ENCODE measurements around the gene ADAMTS9.
A peak's percentile ranks its signal among the peaks of the same experiment; 100 is the strongest.

Gene ADAMTS9

DNA sequence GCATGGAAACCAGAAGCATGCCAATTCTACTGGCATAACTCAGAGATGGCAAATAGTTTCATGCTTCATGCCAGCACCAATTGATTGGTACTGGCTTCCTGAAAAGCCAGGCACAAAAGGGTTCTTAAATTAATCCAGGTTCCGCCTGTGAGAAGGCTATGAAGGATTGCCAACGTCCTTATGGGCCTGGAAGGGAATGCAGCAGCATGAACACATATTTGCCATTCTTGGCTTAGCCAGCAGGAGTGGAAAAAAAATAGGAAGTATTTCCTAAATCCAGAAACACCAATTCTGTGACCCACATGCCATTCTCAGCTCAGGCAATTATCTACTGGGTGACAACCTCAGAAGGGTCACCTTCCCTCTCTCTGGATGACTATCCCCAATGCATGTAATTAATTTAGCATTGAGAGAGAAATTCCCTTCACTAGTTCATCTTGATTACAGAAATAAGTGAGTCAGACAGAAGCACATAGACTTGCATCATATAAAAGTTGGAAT lies 36.0 kb downstream of the ADAMTS9 start:
- DNase-seq = no peak

DNA sequence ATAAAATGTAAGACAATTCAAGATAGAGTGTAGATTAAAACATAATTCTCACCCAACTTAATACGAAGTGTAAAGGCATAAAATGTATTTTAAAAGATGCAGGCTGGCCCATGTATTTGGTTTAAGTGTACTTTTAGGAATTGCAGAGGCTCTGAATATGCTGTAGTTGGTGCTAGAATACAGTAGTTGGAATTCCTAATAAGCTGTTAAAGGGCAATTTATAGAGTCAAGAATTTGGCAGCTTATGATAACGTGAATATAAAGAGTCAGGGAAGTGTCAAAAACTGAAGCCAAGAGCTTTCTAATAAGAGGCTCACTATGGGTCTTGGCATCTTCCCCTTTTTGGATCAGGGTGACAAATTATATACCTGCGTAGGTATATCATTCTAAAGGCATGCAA lies 36.5 kb downstream of the ADAMTS9 start:
- no peak for DNase-seq

DNA sequence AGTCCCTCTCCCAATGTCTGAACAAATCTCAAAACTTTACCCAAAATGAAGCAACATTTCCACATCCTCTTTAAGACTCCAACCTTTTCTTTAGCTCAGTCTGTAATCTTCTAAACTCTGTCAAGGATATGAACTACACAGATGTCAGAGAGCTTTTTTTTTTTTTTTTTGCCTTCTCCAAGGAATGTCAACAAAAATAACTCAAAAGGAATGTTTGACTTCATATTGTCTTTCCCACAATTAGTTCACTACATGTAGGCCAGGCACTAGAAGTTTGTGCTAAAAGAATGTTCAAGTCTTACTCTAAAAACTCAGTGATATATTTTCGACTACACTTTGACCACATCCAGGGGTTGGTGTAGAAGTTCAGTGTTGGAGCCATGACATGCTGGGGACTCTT lies 37.1 kb downstream of the ADAMTS9 start:
- no peak for DNase-seq

DNA sequence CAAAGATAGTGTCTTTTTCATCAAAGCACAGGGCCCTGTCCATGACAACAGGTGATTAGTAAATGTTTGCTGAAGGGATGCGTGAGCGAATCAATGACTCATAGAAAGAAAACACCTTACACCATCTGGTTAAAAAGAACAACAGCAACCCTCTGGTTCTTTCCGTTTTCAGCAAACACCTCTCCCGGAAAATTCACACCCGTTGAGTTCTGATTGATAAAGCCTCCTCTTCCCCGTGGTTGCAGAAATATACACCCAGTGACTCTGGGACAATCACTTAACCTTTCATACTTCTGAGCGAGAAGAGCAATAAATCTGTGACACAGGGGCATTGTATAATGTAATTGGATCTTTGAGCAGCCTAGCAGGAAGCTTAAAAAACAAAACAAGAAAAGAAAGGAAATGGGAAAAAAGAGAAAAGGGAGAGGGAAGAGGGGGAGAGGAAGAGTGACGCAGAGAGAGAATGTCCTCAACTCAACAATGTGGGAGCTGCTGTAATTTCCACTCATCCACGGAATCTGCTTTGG lies 37.6 kb downstream of the ADAMTS9 start:
- DNase-seq = no peak

DNA sequence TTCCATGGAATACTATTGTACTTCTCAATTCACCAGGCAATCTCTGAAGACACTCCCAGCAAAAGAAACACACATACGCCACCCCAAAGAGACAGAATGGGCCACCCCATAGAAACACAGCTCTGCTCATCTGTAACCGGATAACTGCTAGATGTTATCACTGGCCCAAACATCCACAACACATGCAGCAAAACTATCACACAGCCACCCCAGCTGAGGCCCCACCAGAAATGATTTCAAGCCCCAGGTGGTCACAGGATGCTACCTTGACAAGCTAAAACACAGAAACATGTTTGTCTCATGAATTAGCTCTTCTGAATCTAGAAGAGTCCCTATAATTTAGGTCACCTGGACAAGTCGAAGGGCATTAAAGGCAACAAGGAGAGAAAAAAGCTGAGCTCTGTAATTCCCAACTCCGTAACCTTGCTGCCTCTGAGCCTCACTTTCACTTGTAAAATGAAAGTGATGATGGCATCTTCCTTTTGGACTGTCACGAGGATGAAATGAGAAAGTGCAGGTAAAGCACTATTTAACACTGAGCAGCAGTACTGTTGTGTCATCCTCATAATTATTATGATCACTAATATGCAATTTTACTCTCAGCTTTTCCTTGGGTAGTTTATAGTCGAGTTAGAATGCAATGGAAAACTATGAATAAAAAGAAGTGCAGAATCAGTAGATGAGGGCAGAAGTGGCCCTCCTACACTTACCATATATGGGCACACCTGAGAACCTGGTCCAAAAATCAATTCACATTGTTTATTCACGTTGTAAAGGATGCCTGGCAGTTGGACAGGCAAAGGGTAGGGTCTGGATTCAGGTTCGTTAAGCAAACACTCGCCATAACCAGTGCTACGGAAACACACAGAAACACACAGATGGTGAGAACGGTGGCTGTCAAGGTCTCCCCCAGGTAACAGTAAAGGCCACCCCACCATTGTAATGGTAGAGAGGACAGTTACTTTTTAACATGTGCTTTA lies 38.6 kb downstream of the ADAMTS9 start:
- no peak for DNase-seq

DNA sequence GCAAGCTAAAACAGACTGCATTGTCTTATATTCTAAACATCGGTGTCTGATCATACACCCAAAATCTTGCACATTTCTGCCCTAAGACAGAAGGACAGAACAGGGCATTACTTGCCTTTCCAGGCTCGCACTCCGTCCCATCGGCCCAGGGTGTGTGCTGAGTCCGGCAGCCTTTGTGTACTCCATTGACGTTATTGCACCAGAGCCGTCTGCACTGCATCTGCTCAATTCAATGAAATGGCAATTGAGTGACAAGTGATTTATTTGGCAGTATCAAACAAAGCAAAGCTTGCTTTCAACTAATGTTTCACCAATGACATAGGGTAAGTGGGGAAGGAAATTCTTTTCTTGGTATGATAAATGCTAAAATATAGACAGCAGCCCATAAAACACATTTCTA lies 40.0 kb downstream of the ADAMTS9 start:
- DNase-seq = no peak

DNA sequence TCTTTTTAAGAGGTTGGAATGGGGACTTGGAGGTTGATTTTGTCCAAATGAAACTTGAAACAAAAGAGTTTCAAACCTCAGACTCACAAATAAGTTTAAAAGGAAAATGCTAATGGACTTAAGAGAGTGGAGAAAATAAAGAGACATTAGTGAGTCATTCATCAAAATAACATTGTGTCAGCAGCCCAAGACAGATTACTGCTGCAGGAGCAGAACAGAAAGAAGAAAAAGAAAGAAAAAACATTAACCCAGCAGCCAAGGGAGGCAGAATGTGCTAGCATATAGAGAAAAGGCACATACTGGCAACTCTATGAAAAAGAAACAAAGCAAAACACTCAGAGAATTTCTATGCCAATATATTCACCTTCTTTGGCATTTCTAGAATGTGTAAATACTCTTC lies 42.6 kb downstream of the ADAMTS9 start:
- DNase-seq = no peak

DNA sequence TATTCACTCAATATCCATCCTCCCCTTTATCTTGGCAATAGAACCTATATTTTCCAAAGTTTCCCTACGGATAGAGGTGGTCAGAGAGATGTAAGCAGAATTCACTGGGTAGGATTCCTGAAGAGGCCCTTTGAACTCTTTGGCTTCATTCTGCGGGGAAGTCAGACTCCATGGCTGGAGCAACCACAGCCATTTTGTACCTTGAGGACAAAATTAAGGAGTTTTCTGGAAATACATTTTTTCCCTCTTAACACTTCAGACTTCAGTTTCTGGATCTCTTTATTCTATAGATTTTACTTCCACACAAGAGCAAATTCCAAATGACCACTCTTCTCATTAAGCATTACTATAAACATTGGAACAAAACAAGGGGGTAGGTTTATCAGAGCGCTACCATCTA lies 43.3 kb downstream of the ADAMTS9 start:
- DNase-seq = no peak

DNA sequence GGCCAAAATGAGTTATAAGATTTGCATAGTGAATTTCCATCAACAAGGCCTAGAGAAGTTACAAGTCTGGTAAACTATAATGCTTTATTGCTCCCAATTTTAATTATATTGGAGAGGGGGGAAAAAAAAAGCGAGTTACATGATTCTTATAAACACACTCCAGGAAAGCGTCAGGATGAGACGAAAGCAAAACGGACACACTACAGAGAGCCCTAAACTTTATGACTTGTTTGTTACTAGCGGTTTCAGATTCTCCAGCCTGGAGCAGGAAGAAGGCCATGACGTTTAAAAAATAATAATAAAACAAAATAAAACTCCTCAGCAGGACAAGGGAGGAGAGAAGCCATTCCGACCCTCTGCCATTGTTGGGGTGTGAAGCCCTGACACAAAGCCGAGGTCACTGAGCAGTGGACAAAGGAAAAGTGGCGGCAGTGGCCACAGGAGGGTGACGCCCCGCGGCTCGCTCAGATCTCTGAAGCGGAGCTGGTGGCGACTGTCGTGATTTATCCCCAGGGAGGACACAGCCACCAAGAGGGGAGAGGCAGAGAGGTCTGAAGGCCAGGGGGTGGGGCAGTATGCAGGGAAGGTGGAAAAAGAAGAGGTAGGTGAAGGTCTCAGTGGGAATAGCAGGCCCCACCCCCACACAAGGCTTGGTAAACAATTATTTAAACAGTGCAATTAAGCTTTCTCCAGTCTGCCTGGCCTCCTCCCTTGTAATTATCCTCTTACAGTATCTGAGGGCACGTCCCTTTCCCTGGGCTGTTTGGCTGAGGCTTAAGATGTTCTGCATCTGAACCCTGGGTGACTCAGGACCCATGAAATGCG lies 45.3 kb downstream of the ADAMTS9 start:
- DNase-seq = peak; percentile 88

DNA sequence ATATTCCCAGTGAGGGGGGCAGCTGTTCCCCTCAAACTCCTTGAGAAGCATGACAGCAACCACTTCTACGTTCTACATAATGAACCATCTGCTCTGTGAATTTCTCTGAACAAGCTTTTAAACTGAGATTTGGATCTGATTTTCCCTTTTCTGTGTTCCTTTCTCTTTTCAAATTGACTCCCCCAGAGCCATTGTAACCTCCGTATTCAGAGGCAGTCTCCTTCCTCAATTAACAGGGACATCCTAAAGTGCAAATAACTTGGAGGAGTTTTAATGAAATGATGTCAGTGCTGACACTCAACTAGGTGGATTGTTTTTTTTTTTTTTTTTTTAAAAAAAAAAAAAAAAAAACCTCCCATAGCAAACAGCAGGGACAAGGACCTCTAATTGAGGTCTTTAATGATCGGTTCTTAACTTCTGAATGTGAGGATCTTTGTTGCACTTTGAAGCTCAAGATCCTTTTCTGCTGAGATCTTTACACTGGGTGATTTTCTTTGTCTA lies 48.8 kb downstream of the ADAMTS9 start:
- no peak for DNase-seq

DNA sequence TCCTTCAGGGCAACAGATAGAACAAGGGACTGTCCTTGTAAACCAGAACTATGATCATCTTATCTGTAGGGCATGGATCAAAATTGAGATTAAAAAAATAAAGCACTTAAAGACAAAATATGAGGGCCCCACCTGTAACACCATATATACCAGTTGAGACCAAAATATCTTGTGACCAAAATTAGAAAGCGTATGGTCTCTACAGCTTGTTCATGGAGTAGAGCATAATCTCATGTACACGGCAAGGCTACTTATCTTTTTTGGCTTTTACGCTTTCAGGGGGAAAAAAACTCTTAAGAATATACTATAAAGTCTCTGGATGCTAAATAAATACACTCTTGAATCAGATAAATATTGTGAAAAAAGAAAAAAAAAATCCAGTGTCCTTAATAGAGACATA lies 49.3 kb downstream of the ADAMTS9 start:
- DNase-seq = no peak

DNA sequence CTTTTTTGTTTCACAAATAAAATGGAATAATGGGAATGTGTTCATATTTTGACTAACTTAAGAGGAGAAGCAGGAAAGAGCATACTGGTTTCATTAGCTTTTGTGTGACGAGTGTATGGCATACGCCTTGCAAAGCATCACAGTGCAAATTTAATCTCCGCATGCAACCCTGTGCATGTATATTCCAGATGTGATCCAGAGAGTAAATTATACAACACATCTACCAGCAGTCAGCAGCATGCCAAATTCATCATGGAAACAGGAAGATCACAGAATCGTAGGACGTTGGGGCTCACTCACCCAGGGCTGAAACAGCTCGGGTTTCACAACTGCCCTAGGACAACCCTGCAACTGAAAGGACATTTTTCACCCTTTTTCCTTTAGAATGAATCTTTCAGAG lies 53.4 kb downstream of the ADAMTS9 start:
- no peak for DNase-seq

DNA sequence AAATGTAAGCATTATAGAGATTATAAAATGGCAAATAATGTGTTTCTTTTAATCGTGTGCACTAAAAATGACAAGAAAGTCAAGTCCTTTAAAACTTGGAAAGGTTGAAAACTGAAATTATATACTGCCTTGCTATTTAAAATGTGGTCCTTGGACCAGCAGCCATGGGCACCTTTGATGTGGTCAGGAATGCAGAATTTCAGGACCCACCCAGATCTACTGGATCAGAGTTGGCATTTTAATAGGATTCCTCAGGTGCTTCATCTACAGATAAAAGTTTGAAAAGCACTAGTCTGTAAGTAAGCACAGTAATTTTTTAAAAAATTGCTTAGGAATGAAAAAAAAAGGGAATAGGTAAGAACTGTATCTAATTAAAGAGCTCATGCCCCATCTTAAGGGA lies 55.8 kb downstream of the ADAMTS9 start:
- no peak for DNase-seq

DNA sequence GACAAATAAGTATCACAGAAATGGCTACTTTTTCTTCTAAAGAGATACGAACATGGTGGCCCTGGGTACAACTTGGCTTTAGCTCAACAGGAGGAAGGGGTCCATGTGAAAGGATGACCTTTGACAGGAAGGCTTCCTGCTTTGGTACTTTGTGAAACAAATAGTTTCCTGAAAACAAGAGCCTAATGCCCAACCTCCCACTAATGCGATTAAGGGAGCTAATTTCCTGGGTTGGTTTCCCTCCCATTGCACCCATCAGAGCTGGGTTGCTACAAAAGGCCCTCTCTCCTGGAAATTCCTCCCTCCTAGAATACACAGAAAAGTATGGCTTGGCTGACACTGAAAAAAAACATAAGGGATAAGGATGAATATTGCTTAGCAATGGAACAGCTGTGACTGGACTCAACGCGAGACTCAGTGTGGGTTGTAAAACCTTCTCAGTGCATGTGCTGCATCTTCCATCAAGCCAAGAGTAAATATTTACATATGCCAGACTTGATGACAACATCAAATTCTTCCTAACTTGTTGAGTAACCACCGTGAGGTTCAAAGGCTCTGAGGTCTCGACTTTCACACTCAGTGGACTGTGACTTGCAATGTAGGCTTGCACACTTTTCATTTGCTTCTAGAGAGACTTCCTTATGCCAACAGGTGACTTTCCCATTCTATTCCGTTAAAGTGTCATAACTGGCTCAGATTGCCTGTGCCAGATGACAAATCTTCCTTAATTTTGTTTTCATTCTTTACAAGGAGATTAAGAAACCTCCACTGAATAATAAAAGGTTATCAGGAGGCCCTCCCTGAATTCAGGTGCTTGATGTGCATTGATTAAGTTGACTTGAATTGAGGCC lies 60.1 kb downstream of the ADAMTS9 start:
- no peak for DNase-seq

DNA sequence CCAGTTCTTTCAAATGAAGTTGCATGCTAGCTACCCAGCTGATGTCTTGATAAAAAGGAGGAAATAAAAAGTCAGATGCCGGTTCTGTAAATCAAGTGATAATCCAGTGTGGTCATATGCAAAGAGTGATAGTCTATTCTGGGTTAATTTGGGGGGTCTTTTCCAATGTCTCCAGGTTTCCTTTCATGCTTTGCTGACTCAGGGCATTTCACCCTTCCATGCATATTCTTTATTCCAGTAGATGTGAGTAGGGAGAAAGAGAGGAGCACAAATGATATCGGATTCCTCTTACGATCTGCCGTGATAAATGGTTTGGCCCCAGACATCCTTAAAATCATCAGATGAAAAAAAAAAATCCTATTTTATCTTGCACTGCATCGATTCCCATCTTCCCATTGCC lies 60.8 kb downstream of the ADAMTS9 start:
- no peak for DNase-seq

DNA sequence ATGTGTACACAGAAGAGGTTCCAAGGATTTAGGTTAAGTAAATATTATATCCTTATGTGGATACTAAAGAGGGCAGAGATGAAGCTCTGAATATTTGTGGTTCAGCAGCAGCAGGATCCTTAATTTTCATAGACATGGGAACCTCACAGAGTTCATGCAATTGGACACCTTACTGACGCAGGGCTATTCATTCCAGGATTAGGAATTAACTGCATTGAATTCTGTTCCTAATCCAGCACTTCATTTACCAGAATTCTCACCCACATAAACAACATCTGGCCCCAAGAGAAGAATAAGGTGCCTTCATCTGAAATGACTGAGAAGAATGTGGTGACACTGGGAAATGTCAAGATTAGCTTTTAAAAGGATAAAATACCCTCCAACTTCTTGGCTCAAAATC lies 62.4 kb downstream of the ADAMTS9 start:
- DNase-seq = no peak

DNA sequence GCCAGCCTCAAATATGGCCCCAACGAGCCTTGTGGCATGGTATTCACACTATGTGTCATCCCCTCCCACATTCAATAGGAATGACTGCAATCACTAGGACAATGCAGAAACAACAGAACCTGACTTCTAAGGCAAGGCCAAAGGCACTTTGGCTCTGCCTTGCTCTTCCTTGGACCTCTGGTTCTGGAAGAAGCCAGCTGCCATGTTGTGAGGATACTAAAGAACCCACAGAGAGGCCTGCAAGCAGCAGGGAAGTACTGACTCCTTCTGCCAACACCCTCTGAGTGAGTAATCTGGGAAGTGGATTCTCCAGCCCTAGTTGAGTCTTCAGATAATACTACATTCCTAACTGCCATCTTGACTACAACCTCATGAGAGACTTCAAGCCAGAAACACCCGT lies 64.7 kb downstream of the ADAMTS9 start:
- DNase-seq = no peak

DNA sequence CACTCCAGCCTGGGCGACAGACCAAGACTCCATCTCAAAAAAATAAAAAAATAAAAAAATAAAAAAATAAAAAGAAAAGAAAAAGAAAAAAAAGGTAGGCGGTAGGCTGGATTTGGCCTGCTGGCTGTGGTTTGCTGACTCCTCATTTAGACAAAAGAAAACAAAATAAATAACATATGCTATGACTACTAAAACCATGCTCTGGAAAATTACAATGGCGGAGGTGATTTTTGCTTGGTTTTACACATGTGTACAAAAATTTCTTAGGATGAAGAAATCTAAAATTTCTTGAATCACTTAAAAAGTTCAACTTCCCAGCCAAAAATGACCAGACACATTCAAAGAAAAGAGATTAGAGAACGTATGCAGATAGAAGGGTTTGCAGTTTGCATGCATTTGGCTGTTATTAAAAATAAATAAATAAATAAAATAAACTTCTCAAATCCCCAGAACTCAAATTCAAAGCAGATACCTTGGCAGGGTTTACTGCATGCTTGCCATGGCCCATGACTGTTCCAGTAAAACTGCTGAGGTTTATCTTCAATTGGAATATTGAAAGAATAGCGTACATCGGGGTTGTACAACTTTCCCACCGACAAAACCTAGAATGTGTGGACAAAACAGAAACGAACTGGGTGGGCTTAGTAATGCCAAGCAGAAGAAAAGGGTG lies 65.9 kb downstream of the ADAMTS9 start:
- DNase-seq = no peak

DNA sequence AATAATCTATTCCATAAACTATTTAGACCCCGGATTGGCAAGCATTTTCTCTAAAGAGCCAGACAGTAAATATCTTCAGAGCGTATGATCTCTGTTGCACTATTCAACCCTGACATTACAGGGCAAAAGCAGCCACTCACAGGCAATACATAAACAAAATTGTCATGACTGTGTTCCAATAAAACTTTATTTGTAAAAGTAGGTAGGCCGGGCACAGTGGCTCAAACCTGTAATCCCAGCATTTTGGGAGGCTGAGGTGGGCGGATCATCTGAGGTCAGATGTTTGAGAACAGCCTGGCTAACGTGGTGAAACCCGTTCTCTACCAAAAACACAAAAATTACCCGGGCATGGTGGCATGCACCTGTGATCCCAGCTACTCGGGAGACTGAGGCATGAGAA lies 66.5 kb downstream of the ADAMTS9 start:
- DNase-seq = no peak

DNA sequence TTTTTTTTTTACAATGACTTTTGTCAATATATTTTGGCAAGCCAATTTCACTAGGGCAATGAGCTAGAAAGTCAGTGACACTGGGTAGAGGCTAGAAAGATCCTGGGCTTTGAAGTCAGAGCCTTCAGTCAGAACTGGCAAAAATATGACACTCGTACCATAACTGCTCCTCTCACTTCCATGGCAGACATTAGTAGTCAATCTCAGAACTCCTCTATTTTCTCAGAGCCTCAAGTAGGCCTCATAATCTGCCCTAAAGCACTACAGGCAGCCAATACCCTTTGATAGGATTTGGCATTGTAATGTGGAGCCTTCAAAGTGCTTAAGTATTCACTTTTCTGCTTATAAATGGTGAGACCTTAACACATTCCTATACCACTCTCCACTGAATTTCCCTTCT lies 67.8 kb downstream of the ADAMTS9 start:
- no peak for DNase-seq

DNA sequence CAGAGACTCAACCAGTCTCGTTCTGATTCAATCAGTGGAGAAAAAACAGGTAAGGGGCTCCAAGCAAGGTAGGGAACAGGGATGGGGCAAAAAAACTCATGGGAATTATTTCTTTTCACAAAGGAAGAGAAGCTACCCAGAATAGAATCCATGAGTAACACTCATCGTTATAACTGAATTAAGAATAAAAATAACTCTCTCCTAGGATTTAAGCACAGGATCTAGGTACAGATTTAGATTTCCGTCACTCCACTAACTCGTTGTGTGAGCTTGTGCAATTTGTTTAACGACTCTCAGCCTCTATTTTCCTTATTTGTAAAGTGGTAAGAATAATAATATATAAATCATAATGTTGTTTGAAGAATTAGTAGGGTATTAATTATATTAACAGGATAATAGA lies 68.6 kb downstream of the ADAMTS9 start:
- DNase-seq = no peak

DNA sequence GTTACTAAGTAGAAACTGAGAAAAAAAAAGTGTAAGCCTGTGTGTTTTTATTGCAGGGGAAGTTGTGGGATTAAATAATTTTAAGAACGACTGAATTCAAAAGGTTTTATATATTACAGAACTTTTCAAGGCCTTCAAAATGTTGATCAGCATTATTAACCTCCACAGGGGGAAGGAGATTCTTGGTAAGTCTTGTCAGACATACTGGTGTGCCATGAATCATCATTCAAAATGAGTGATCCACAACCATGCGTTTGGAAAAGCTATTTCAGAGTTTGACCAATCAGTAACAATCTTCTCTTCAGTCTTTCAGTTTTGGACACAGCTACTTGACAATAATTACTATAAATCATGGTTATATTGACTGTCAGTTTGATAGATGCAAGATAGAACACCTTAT lies 70.2 kb downstream of the ADAMTS9 start:
- DNase-seq = no peak

All from islet precursor cell (in vitro differentiated cells).